ENCODE results near the gene JUNB.

- TF ChIP-seq EZH2 (IDR thresholded peaks at IDR 0.05; ENCODE audit: insufficient read depth, poor library complexity, severe bottlenecking) (no peak), EZH2phosphoT487 (IDR thresholded peaks at IDR 0.05; ENCODE audit: insufficient read depth, low read depth) (no peak)
Measured at GRCh38 chr19:12825254-12826131, 34.2 kb downstream of the JUNB start.

Data from GM23248 (cell line).